GM23338 (cell line): ENCODE measurements around the gene STEAP2. TPM values are rescaled to one million over a fixed set of nuclear protein-coding genes. Genes with fewer than 3 reads are reported as not detected.

Source experiments
- ATAC-seq: fragments of 200-7000 bp; cut with Tn5 transposase; 3 replicates; pipeline ENCODE4 v1.9.1; 2020
- DNase-seq: peaks from one replicate; pipeline ENCODE4 v3.0.0-alpha.2; 2015; ENCODE audit warnings: low spot score
- H2AFZ ChIP-seq: fragments of 200-600 bp; sonication (generic); 2 replicates; pipeline ENCODE4 v1.8.0; 2016; ENCODE audit warnings: antibody characterized with exemption, mild to moderate bottlenecking, moderate library complexity
- H3F3A ChIP-seq: fragments of 200-600 bp; sonication (generic); replicated peaks from 2 replicates; pipeline ENCODE4 v1.8.0; 2017; ENCODE audit warnings: antibody characterized with exemption, mixed run types, low read depth
- H3K27ac ChIP-seq: fragments of 200-600 bp; sonication (generic); 2 replicates; pipeline ENCODE4 v1.6.1; 2016; ENCODE audit warnings: low read depth
- H3K27me3 ChIP-seq: fragments of 200-600 bp; sonication (generic); 2 replicates; pipeline ENCODE4 v1.8.0; 2016; ENCODE audit warnings: mild to moderate bottlenecking, mixed run types, moderate library complexity; ENCODE audit not compliant: insufficient read depth
- H3K36me3 ChIP-seq: fragments of 200-600 bp; sonication (generic); 2 replicates; pipeline ENCODE4 v1.8.0; 2016; ENCODE audit warnings: mild to moderate bottlenecking; ENCODE audit not compliant: insufficient read depth
- H3K4me1 ChIP-seq: fragments of 200-600 bp; sonication (generic); 2 replicates; pipeline ENCODE4 v1.8.0; 2016; ENCODE audit warnings: mild to moderate bottlenecking, moderate library complexity; ENCODE audit not compliant: insufficient read depth
- H3K4me2 ChIP-seq: fragments of 200-600 bp; sonication (generic); 2 replicates; pipeline ENCODE4 v1.7.1; 2017; ENCODE audit warnings: mixed run types
- H3K4me3 ChIP-seq: fragments of 200-600 bp; sonication (generic); 2 replicates; pipeline ENCODE4 v1.6.1; 2016; ENCODE audit warnings: mixed run types
- H3K79me2 ChIP-seq: fragments of 200-600 bp; sonication (generic); replicated peaks from 2 replicates; pipeline ENCODE4 v1.8.0; 2017; ENCODE audit warnings: mild to moderate bottlenecking; ENCODE audit not compliant: insufficient read depth
- H3K9me2 ChIP-seq: fragments of 200-600 bp; sonication (generic); 2 replicates; pipeline ENCODE4 v1.8.0; 2017; ENCODE audit not compliant: insufficient read depth
- H4K20me1 ChIP-seq: fragments of 200-600 bp; sonication (generic); replicated peaks from 2 replicates; pipeline ENCODE4 v1.8.0; 2017; ENCODE audit warnings: mild to moderate bottlenecking; ENCODE audit not compliant: insufficient read depth
- H3K27ac Mint-ChIP-seq: 2 replicates; pipeline ENCODE4 v1.8.0; 2020; ENCODE audit warnings: inconsistent platforms, mild to moderate bottlenecking, moderate library complexity, mixed read lengths
- H3K27me3 Mint-ChIP-seq: 3 replicates; pipeline ENCODE4 v1.8.0; 2022; ENCODE audit warnings: low read depth, mild to moderate bottlenecking, moderate library complexity, mixed read lengths, inconsistent platforms; ENCODE audit not compliant: insufficient read depth, poor library complexity
- H3K36me3 Mint-ChIP-seq: 3 replicates; pipeline ENCODE4 v1.8.0; 2021; ENCODE audit warnings: low read depth, mild to moderate bottlenecking, inconsistent platforms, moderate library complexity, mixed read lengths
- H3K4me1 Mint-ChIP-seq: 3 replicates; pipeline ENCODE4 v1.8.0; 2020; ENCODE audit warnings: mild to moderate bottlenecking, inconsistent platforms, mixed read lengths
- H3K4me3 Mint-ChIP-seq: 3 replicates; pipeline ENCODE4 v1.8.0; 2021; ENCODE audit warnings: moderate library complexity, mild to moderate bottlenecking, inconsistent platforms, mixed read lengths
- H3K9me3 Mint-ChIP-seq: 3 replicates; pipeline ENCODE4 v1.8.0; 2020; ENCODE audit warnings: moderate library complexity, mild to moderate bottlenecking, inconsistent platforms, mixed read lengths
- EZH2 ChIP-seq: fragments of 200-600 bp; sonication (generic); IDR thresholded peaks from one replicate; pipeline ENCODE4 v1.8.0; 2017; ENCODE audit warnings: antibody characterized with exemption, mild to moderate bottlenecking, low read depth; ENCODE audit not compliant: unreplicated experiment
- EZH2phosphoT487 ChIP-seq: fragments of 200-600 bp; sonication (generic); IDR thresholded peaks from one replicate; pipeline ENCODE4 v1.8.1; 2018; ENCODE audit warnings: antibody characterized with exemption; ENCODE audit not compliant: unreplicated experiment
- POLR2AphosphoS5 ChIP-seq: IDR thresholded peaks from 2 replicates; pipeline ENCODE4 v1.6.1; 2016; ENCODE audit warnings: antibody characterized with exemption, low read depth
- STAT1 ChIP-seq: IDR thresholded peaks from one replicate; pipeline ENCODE4 v1.6.1; 2016; ENCODE audit warnings: antibody characterized with exemption; ENCODE audit not compliant: unreplicated experiment
- ZNF114 ChIP-seq: fragments of 250-450 bp; sonication (Bioruptor Pico); IDR thresholded peaks from 2 replicates; pipeline ENCODE4 v1.5.0; 2020; ENCODE audit warnings: mild to moderate bottlenecking, moderate library complexity
- polyA plus RNA-seq: library from polyadenylated mRNA; unstranded; fragments of >200 nt; fragmentation: Nextera tagmentation; extraction: Ambion mirVana; gene quantifications from 2 replicates; pipeline ENCODE4 v1.2.1, GENCODE V29; 2016
- total RNA-seq: library from RNA; depleted of rRNA; stranded (reverse); fragments of >200 nt; shearing (Covaris generic); gene quantifications from 2 replicates; pipeline ENCODE4 v1.2.3, GENCODE V29; 2014
- TF ChIP-seq, protein P1 (sequence below): fragments of 250-450 bp; sonication (Bioruptor Pico); IDR thresholded peaks from 2 replicates; pipeline ENCODE4 v1.5.0; 2020; ENCODE audit warnings: mild to moderate bottlenecking, moderate library complexity

STEAP2 gene
- total and polyA plus RNA-seq, 2 experiments from 2014 or later, result 13.1 to 22.0 TPM

DNA sequence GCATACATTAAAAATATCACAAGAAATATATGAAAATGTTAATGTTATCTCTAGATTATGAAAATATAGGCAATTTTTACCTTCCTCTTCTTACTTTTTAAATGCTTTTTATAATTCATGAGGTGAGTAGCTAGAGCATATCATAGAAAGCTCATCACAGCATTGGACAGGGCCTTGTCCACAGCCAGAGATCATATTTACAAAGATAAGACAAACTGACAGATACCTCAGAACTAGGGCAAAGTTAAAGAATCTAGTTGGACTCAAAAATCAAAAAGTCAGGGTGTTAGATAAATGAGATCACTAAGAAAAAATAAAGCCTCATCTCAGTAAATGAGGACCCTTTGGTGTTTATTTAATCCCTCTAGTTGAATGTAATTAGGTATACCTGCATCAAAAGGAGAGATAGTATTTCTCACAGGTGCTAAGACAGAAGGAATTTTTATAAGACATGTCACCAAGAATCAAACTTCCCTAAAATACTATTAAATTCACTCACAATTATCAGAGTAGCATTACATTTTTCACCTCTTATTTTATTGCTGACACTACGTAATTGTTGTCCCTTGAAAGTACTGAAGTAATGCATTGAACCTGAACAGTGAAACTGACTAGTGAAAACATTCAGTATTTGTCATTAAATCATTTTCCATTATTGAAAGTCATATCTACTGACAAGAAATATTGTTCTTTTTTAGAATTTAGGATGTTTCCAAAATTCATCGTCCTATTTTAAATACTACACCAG lies 59.1 kb downstream of the STEAP2 start:
- Mint-ChIP-seq H3K4me3 (no peak overlapping the region), H3K27ac (no peak overlapping the region), H3K36me3 (no peaks in the 10 kb centered on the region), H3K9me3 (no peaks in the 10 kb centered on the region), H3K27me3 (no peaks in the 10 kb centered on the region), H3K4me1 (no peaks in the 10 kb centered on the region)
- Histone ChIP-seq H3K79me2 (no peaks in the 10 kb centered on the region), H3F3A (no peaks in the 10 kb centered on the region), H4K20me1 (no peaks in the 10 kb centered on the region), H2AFZ (no peak overlapping the region), H3K36me3 (no peaks in the 10 kb centered on the region), H3K27ac (no peak overlapping the region), H3K27me3 (no peaks in the 10 kb centered on the region), H3K4me2 (no peak overlapping the region), H3K9me2 (no peaks in the 10 kb centered on the region), H3K4me1 (no peaks in the 10 kb centered on the region), H3K4me3 (no peak overlapping the region)
- no peak for DNase-seq
- no peak for TF ChIP-seq EZH2
- ATAC-seq, result no peak

DNA sequence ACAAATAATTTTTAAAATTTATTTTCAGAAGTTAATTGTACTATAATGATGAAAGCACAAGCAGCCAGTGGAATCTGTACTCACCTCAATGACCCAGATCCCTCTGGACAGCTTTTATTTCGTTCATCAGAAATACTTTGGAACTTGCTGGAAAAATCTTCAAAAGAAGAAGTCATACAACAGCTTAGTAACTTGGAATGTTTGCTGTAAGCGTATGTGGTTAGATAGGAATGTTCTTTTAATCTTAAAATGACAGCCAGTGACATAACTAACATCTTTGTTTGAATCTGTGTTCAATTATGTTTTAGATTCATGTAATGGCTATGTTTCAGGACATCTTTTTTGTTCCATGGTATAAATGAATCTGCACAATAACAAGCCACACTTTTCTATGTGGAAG lies 60.2 kb downstream of the STEAP2 start:
- no peaks in the 10 kb centered on the region for H3K27me3 Mint-ChIP-seq
- H3K27ac Mint-ChIP-seq, result no peak overlapping the region
- Histone ChIP-seq H3K27ac (no peak overlapping the region), H3K4me2 (no peak overlapping the region), H3K4me1 (no peaks in the 10 kb centered on the region), H3K9me2 (no peaks in the 10 kb centered on the region), H2AFZ (no peak overlapping the region), H3K79me2 (no peaks in the 10 kb centered on the region), H3F3A (no peaks in the 10 kb centered on the region), H3K27me3 (no peaks in the 10 kb centered on the region), H3K36me3 (no peaks in the 10 kb centered on the region), H4K20me1 (no peaks in the 10 kb centered on the region), H3K4me3 (no peak overlapping the region)
- H3K4me3 Mint-ChIP-seq, result no peak overlapping the region
- no peak for ATAC-seq
- no peaks in the 10 kb centered on the region for H3K36me3 Mint-ChIP-seq
- TF ChIP-seq EZH2phosphoT487 (no peak), ZNF114 (CRISPR knock-in tag) (no peak)
- no peaks in the 10 kb centered on the region for H3K9me3 Mint-ChIP-seq
- H3K4me1 Mint-ChIP-seq, result no peaks in the 10 kb centered on the region
- DNase-seq, result no peak

DNA sequence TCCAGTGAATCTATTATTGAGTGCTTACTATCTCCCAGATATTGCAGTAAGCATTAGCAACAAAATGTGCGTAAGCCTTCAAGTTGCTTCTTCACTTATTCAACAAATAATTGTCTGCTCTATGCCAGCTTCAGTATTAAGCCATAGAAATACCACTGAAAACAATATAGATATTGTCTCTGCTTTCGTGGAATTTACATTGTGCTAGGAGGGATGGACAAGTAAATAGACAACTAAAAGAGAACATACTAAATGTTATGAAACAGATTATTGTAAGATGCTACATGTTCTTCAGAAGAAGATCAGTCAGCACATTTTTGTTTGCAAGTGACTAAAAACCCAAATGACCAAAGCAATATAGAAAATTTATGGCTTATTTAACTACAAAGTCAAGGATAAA lies 60.7 kb downstream of the STEAP2 start:
- H3K4me3 ChIP-seq, result no peak overlapping the region
- no peaks in the 10 kb centered on the region for H3F3A ChIP-seq
- H3K4me2 ChIP-seq, result no peak overlapping the region
- H3K79me2 ChIP-seq, result no peaks in the 10 kb centered on the region
- no peaks in the 10 kb centered on the region for H3K4me1 ChIP-seq
- Mint-ChIP-seq H3K4me1 (no peaks in the 10 kb centered on the region), H3K4me3 (no peak overlapping the region), H3K27ac (no peak overlapping the region), H3K27me3 (no peaks in the 10 kb centered on the region), H3K36me3 (no peaks in the 10 kb centered on the region), H3K9me3 (no peaks in the 10 kb centered on the region)
- no peaks in the 10 kb centered on the region for H3K27me3 ChIP-seq
- no peaks in the 10 kb centered on the region for H3K36me3 ChIP-seq
- no peaks in the 10 kb centered on the region for H4K20me1 ChIP-seq
- DNase-seq (no peak), ATAC-seq (no peak)
- TF ChIP-seq, protein P1, sequence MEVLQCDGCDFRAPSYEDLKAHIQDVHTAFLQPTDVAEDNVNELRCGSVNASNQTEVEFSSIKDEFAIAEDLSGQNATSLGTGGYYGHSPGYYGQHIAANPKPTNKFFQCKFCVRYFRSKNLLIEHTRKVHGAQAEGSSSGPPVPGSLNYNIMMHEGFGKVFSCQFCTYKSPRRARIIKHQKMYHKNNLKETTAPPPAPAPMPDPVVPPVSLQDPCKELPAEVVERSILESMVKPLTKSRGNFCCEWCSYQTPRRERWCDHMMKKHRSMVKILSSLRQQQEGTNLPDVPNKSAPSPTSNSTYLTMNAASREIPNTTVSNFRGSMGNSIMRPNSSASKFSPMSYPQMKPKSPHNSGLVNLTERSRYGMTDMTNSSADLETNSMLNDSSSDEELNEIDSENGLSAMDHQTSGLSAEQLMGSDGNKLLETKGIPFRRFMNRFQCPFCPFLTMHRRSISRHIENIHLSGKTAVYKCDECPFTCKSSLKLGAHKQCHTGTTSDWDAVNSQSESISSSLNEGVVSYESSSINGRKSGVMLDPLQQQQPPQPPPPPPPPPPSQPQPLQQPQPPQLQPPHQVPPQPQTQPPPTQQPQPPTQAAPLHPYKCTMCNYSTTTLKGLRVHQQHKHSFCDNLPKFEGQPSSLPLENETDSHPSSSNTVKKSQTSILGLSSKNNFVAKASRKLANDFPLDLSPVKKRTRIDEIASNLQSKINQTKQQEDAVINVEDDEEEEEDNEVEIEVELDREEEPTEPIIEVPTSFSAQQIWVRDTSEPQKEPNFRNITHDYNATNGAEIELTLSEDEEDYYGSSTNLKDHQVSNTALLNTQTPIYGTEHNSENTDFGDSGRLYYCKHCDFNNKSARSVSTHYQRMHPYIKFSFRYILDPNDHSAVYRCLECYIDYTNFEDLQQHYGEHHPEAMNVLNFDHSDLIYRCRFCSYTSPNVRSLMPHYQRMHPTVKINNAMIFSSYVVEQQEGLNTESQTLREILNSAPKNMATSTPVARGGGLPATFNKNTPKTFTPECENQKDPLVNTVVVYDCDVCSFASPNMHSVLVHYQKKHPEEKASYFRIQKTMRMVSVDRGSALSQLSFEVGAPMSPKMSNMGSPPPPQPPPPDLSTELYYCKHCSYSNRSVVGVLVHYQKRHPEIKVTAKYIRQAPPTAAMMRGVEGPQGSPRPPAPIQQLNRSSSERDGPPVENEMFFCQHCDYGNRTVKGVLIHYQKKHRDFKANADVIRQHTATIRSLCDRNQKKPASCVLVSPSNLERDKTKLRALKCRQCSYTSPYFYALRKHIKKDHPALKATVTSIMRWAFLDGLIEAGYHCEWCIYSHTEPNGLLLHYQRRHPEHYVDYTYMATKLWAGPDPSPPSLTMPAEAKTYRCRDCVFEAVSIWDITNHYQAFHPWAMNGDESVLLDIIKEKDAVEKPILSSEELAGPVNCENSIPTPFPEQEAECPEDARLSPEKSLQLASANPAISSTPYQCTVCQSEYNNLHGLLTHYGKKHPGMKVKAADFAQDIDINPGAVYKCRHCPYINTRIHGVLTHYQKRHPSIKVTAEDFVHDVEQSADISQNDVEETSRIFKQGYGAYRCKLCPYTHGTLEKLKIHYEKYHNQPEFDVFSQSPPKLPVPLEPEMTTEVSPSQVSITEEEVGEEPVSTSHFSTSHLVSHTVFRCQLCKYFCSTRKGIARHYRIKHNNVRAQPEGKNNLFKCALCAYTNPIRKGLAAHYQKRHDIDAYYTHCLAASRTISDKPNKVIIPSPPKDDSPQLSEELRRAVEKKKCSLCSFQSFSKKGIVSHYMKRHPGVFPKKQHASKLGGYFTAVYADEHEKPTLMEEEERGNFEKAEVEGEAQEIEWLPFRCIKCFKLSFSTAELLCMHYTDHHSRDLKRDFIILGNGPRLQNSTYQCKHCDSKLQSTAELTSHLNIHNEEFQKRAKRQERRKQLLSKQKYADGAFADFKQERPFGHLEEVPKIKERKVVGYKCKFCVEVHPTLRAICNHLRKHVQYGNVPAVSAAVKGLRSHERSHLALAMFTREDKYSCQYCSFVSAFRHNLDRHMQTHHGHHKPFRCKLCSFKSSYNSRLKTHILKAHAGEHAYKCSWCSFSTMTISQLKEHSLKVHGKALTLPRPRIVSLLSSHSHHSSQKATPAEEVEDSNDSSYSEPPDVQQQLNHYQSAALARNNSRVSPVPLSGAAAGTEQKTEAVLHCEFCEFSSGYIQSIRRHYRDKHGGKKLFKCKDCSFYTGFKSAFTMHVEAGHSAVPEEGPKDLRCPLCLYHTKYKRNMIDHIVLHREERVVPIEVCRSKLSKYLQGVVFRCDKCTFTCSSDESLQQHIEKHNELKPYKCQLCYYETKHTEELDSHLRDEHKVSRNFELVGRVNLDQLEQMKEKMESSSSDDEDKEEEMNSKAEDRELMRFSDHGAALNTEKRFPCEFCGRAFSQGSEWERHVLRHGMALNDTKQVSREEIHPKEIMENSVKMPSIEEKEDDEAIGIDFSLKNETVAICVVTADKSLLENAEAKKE (CRISPR knock-in tag), result no peak
- TF ChIP-seq POLR2AphosphoS5, result no peak
- TF ChIP-seq STAT1, result no peak
- no peak overlapping the region for H3K27ac ChIP-seq
- no peak overlapping the region for H2AFZ ChIP-seq
- H3K9me2 ChIP-seq, result no peaks in the 10 kb centered on the region
